Kidney capillary endothelial cell (primary cell): ENCODE results near the gene CHMP5.

Experiments
- DNase-seq: peaks from one replicate; pipeline ENCODE4 v3.0.0-alpha.2; 2018; ENCODE audit warnings: low spot score

CHMP5 gene

GRCh38 chr9:33244137-33244784, 20.6 kb upstream of the CHMP5 start:
- no peak for DNase-seq

GRCh38 chr9:33245341-33245740, 19.5 kb upstream of the CHMP5 start:
- DNase-seq: no peak

- DNase-seq: no peak
Measured at GRCh38 chr9:33246269-33246860, 18.5 kb upstream of the CHMP5 start.

- no peak for DNase-seq
Measured at GRCh38 chr9:33248606-33249005, 16.2 kb upstream of the CHMP5 start.

- no peak for DNase-seq
Measured at GRCh38 chr9:33249087-33249658, 15.7 kb upstream of the CHMP5 start.

- no peak for DNase-seq
Measured at GRCh38 chr9:33249983-33250382, 14.9 kb upstream of the CHMP5 start.

- no peak for DNase-seq
Measured at GRCh38 chr9:33250458-33250995, 14.3 kb upstream of the CHMP5 start.

GRCh38 chr9:33254211-33254610, 10.6 kb upstream of the CHMP5 start:
- DNase-seq: no peak

GRCh38 chr9:33255014-33255413, 9.8 kb upstream of the CHMP5 start:
- no peak for DNase-seq

- no peak for DNase-seq
Measured at GRCh38 chr9:33255471-33255870, 9.4 kb upstream of the CHMP5 start.

GRCh38 chr9:33256236-33256635, 8.6 kb upstream of the CHMP5 start:
- DNase-seq: no peak

GRCh38 chr9:33257276-33257675, 7.6 kb upstream of the CHMP5 start:
- DNase-seq: no peak

- DNase-seq: no peak
Measured at GRCh38 chr9:33260372-33260771, 4.5 kb upstream of the CHMP5 start.

- peak; percentile 46 for DNase-seq
Measured at GRCh38 chr9:33263131-33264002, 1.5 kb upstream of the CHMP5 start.

GRCh38 chr9:33264003-33264472, 811 bp upstream of the CHMP5 start:
- DNase-seq: peak; percentile 34

- no peak for DNase-seq
Measured at GRCh38 chr9:33265211-33265865, 489 bp downstream of the CHMP5 start.

GRCh38 chr9:33267151-33267767, 2.4 kb downstream of the CHMP5 start:
- no peak for DNase-seq

GRCh38 chr9:33270146-33270545, 5.3 kb downstream of the CHMP5 start:
- DNase-seq: no peak

- DNase-seq: no peak
Measured at GRCh38 chr9:33272061-33272460, 7.2 kb downstream of the CHMP5 start.

- no peak for DNase-seq
Measured at GRCh38 chr9:33273266-33273971, 8.6 kb downstream of the CHMP5 start.

GRCh38 chr9:33273972-33274328, 9.1 kb downstream of the CHMP5 start:
- no peak for DNase-seq
